Measurements from ENCODE around the gene RHOG.
A peak's percentile ranks its signal among the peaks of the same experiment; 100 is the strongest.
"Not testable (repeated sequence)": the region's sequence is repeated elsewhere in the genome, so short reads cannot be mapped to it uniquely, and the experiment has no call there.

RHOG gene

DNA sequence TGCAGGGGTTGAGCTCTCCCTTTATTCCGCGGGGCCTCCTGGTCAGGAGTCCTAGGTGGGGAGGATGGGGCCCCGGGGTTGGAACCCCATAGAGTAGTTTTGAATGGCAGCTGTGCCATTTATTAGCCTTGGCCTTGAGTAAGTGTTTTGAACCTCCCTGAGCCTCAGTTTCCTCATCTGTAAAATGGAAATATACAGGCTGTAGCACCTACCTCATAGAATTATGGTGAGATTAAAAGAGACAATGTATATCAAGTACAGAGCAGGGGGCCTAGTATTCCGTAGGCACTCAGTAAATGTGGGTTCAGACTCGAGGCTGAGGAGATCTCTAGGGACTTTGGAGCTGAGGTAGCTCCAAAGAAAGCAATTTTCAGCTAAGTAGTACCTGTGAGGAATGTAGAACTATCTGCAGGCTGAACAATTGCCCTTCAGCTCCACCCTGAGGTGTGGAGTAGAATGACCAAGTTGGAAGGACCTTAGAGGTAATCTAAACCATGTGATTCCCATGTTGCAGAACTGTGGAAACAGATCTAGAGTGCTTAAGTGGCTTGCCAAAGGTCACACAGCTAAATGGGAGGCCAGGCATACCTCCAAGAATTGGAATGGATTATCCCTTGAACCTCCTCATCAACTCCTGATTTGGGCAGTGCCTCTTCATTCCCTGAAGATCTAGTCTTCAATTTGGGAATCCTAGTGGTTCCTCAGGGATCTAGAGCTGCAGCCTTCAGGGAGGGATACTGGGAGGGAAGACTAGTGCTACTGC lies 31.7 kb downstream of the RHOG start:
- no peak for DNase-seq (ENCODE audit: low read depth)

DNA sequence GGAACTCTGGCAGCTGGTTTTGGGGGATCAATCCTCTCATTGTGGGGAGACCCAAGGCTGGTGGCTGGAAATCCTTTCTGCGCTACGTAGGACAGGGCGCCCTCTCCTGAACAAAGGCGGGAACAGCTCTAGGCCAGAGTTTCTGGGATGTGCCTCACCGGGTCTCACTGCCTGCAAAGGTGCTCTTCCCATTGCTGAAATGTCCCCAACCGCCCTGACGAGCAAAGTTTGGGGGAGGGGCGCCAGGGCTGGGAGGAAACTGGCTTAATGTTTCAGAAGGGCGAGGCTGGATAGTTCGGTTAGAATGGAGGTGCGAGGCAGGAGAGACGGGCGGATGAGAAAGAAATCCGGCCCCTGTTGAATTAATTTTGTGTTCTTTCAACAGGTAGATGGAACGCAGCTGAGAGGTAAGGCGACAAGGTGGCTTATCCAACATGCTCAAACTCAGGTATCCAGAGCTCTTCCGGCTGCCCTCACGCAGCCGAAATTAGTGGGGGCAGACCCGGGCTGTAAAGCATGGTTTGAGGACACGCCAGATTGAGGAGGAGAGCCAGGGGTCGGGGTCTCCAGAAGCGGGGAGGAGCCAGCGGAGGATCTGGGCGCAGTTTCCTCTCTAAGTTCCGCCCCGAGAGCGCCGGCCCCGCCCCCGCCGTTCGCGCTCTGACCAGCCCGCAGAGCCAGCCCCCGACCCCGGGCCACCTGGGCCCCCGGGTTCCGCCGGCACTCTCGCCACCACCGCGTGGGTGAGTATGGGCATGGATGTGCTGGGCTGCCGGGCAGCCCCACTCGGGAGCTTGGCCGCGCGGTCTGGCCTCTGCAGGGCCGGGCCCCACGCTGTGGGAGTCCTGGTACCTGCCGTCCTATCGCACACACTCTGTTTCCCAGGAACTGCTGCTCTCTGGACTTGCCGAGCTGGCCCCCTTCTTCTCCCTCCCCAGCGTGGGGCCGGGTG lies 32.6 kb downstream of the RHOG start, which contains the start of gene PGAP2:
Gene PGAP2, plus strand, starts transcription at position 652 of the 952 bp plus-strand sequence. CDS start 2,700 bp downstream, outside the sequence.
- DNase-seq (ENCODE audit: low read depth): peak; percentile 44

DNA sequence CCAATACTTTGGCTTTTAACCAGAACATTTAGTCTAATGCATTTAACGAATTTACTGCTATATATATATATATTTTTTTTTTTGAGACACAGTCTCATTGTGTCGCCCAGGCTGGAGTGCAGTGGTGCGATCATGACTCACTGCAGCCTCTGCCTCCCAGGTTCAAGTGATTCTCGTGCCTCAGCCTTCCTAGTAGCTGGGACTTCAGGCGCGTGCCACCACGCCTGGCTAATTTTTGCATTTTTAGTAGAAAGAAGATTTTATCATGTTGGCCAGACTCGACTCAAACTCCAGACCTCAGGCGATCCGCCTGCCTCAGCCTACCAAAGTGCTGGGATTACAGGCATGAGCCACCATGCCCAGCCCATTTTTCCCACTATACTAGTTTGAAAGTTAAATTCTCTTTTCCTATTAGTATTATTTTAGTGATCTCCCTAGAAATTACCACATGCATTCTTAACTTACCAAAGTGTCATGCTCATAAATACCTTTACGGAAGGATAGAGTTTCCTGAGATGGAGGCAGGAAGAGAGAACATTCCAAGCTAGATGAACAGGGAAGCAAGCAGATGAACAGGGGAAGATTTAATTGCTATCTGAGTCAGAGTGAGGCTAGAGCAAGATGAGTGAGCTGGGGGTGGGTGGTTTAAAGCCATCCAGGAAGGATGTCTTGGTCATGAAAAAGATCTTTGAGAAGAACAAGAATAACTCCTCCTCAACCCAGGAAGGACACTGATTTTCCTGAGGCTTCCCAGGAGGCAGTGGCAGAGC lies 36.8 kb downstream of the RHOG start:
- DNase-seq (ENCODE audit: low read depth): no peak

DNA sequence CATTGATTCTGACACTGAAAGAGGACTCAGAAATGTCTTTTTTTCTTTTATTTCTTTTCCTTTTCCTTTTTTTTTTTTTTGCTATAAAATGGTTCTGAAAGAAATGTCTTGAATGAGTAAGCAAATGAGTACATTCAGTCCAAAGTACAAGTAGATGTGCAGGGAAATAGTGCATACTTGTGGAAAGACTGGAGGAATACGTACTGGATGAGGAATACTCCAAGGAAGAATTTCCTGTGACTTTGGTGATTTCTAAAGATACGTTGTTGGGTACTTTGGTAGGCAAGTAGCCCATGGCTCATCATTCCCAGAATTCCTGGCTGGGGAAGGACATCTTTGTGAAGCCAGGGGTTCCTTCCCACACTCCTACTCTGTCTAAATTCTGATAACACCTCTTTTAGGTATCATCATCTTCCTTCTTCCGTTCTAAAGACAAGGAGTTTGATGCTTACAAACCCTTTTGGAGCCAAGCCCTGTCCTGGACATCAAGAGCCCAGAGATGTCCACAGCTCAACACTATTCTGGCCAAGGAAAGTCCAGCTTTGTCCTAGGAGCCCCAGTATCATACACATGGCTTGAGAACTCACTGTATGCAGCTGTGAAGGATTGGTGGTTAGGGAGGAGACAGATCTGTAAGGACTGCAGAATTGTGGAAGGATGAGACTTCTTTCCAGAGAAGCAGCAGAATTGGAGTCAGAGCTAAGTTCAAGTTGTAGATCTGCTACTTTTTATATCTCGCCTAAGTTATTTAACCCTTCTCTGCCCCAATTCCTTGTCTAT lies 38.6 kb downstream of the RHOG start:
- no peak for DNase-seq (ENCODE audit: low read depth)

DNA sequence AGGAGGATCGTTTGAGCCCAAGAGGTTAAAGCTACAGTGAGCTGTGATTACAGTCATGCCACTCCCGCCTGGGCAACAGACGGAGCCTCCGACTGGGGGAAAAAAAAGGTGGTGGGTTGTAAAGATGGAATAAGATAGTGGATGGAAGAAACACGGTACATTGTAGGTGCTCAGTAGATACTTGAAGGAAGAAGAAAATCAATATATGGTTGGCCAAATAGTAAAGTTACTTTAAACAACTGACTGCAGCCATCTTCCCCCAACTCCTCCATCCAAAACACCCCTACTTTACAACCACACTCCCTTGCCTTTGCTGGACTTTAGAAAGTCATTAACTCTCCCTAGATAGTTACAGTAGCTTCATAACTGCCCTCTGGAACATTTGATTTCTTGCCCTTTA lies 40.9 kb downstream of the RHOG start:
- no peak for DNase-seq (ENCODE audit: low read depth)

DNA sequence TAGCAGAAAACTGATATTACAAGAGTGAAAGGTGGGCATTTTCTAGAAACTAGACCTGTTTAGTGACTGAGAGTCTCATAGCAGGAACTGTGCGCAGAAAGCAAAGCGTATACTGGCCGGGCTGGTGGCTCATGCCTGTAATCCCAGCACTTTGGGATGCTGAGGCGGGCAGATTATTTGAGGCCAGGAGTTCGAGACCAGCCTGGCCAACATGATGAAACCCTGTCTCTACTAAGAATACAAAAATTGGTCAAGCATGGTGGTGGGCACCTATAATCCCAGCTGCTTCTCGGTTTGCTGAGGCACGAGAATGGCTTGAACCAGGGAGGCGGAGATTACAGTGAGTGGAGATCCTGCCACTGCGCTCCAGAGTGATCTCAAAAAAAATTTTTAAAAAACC lies 41.6 kb downstream of the RHOG start:
- DNase-seq (ENCODE audit: low read depth): no peak

DNA sequence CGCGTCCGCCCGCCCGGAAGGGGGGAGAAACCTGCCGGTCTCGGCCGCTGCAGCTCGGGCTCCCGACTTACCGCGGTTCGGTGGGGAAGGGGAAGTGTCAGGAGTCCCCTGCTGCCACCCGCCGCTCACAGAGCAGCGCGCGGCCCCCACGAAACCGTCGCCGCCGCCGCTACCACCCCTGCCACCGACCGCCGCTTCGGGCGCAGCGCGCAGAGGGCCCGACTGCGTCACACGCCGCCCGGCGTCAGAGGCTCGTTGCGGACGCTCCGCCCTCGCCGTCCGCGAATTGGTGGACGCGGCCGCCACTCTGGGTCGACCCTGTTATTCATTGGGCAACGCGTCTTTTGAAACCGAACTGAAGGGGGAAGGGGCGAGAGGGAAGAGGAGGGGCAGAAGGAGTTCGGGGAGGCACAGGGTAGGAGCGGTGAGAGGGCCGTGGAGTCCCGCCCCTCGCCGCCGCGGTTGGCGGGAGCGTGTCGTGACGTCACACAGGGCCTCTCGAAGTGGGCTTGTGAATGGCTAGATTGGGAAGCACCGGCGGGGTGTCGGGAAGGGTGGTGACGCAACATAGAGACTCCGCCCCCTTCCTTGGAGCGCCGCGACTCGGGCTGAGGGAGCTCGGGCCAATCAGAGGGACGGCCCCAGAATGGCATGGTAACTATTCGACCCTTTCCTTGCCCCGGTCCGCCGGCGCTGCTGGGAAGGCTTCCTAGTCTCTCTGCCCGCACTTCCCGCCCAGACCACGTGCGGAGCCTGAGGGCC lies 43.2 kb downstream of the RHOG start, which contains the start of gene NUP98:
Gene NUP98, minus strand, starts transcription at position 226 of the 762 bp plus-strand sequence. CDS start 15,437 bp downstream, outside the sequence.
- DNase-seq (ENCODE audit: low read depth): peak; percentile 100

DNA sequence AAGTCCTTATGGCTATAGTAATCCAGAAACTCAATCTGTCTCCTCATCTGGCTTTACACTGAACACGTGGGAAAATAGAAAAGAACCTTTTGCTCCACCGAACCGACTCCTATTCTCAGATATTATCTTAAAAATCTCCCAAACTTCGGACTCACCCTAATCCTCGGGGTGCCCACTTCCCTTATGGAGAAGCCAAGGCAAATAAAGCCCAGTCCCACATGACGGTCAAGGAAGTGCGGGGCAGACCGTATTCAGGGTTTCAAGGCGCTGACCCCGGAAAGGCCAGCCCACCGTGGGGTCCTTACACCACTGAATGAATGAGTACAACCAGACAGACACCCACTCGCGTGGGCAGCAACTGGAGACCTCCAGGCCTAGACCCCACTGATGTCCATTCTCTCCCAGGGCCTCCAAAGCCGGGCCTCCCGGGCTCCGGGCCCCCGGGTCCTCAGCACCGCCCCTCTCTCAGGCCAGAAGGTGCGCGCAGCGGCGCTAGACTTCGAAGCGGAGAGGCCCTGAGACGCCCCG lies 43.9 kb downstream of the RHOG start:
- DNase-seq (ENCODE audit: low read depth): no peak

- DNase-seq (ENCODE audit: low read depth): no peak
Measured at GRCh38 chr11:3796346-3796745, 44.4 kb downstream of the RHOG start.

- DNase-seq (ENCODE audit: low read depth): no peak
Measured at GRCh38 chr11:3796002-3796311, 44.8 kb downstream of the RHOG start.

GRCh38 chr11:3795131-3796001 lies 45.4 kb downstream of the RHOG start:
- no peak for DNase-seq (ENCODE audit: low read depth)

- not testable (repeated sequence) for DNase-seq (ENCODE audit: low read depth)
Measured at GRCh38 chr11:3794387-3794786, 46.4 kb downstream of the RHOG start.

DNA sequence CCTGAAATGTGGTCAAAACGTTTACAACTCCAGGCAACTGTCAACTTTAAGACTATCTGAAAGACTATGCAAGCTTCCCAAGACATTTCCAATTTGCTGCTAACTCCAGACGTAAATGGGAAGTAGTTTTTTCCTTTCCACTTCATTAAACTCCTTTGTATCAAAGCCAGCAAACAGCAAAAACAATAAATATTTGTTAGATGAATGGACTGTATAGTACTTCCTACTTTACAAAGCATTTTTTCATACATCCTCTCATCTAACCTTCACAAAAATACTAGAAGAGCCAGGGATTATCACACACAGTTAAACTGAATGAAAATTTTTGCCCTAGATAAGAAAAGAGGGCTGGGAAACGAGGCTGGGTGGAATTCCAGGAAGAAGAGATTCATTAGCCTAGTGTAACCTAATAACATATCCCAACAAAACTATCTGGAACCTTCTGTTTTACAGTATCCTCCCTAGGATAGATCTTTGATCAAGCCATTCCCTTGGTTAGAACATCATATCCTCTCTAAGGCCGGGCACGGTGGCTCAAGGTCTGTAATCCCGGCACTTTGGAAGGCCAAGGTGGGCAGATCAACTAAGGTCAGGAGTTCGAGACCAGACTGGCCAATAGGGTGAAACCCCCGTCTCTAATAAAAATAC lies 53.9 kb downstream of the RHOG start:
- DNase-seq (ENCODE audit: low read depth): no peak

GRCh38 chr11:3783611-3784010 lies 57.1 kb downstream of the RHOG start:
- no peak for DNase-seq (ENCODE audit: low read depth)

GRCh38 chr11:3782963-3783362 lies 57.8 kb downstream of the RHOG start:
- no peak for DNase-seq (ENCODE audit: low read depth)

- DNase-seq (ENCODE audit: low read depth): no peak
Measured at GRCh38 chr11:3781423-3781822, 59.3 kb downstream of the RHOG start.

All from T follicular helper cell (primary cell).